Coronary artery (tissue), 2 donors: ENCODE results near the gene PNKD.

Experiments used
- DNase-seq: peaks from one replicate; pipeline ENCODE4 v3.0.0-alpha.2; 2017; ENCODE audit warnings: low spot score
- H3K27ac ChIP-seq, 2 donors: fragments of 200-600 bp; sonication (generic); one replicate each; pipeline ENCODE4 v1.5.1; 2016 to 2019
- H3K4me3 ChIP-seq: fragments of 200-600 bp; sonication (generic); 2 replicates; pipeline ENCODE4 v1.5.1; 2016; ENCODE audit warnings: mild to moderate bottlenecking, moderate library complexity
- TF ChIP-seq, protein P1 (sequence below): fragments of 200-600 bp; sonication (generic); IDR thresholded peaks from one replicate; pipeline ENCODE4 v1.5.1; 2019; ENCODE audit warnings: antibody characterized with exemption

PNKD gene

DNA sequence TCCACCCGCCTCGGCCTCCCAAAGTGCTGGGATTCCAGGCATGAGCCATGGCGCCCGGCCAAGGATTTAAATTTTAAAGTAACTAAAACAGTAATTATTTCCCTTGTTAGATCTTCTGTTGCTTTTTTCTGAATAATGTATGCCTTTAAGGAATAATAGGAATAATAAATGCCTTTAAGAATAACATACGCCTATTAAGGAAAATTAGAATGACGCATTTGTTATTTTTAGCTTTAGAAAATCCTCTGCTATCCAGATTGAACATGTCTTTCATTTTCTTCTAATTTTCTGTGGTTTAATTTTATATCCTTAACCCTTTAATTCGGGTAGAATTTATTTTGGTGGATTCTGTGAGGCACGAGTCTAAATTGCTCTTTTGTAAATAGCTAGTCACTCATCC lies 45.1 kb downstream of the PNKD start:
- Histone ChIP-seq H3K27ac (no peak overlapping the region), H3K4me3 (no peak overlapping the region)
- TF ChIP-seq, protein P1, sequence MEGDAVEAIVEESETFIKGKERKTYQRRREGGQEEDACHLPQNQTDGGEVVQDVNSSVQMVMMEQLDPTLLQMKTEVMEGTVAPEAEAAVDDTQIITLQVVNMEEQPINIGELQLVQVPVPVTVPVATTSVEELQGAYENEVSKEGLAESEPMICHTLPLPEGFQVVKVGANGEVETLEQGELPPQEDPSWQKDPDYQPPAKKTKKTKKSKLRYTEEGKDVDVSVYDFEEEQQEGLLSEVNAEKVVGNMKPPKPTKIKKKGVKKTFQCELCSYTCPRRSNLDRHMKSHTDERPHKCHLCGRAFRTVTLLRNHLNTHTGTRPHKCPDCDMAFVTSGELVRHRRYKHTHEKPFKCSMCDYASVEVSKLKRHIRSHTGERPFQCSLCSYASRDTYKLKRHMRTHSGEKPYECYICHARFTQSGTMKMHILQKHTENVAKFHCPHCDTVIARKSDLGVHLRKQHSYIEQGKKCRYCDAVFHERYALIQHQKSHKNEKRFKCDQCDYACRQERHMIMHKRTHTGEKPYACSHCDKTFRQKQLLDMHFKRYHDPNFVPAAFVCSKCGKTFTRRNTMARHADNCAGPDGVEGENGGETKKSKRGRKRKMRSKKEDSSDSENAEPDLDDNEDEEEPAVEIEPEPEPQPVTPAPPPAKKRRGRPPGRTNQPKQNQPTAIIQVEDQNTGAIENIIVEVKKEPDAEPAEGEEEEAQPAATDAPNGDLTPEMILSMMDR = no peak
- DNase-seq = no peak

DNA sequence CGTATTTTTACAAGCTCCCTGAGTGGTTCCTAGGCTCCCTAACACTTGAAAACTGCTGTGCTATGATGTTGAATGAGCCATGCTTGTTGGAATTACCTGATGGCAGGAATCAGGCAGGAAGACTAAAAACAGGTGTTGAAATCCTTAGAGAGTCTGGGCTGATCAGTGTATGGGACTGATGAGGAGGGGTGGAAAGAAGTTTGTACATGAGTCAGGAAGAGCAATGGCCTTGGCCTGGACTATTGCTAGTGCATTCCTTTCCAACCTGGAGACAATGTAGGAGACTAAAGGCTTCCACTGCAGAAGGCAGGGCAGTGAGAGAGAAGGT lies 46.9 kb downstream of the PNKD start:
- TF ChIP-seq, protein P1 = no peak
- H3K4me3 ChIP-seq = no peak overlapping the region
- no peak for DNase-seq
- no peak overlapping the region for H3K27ac ChIP-seq

DNA sequence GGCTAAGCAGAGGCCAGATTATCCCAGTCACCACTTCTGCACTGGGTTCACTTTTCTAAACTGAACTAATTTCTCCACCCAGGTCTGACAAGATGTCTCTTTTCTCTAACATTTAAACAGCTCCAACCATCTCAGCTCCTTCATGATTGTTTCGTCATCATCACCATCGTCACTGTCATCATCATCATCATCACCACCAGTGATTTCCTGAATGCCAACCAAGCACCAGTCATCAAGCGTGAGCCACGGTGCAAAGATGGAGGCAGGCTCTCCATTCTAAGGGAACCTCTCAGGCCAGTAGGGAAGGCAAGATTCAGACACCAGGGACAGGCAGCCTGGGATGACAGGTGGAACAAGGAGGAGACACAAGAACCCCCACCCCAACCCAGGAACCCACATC lies 47.5 kb downstream of the PNKD start:
- Histone ChIP-seq H3K27ac (no peak overlapping the region), H3K4me3 (no peak overlapping the region)
- no peak for DNase-seq
- TF ChIP-seq, protein P1 = no peak

DNA sequence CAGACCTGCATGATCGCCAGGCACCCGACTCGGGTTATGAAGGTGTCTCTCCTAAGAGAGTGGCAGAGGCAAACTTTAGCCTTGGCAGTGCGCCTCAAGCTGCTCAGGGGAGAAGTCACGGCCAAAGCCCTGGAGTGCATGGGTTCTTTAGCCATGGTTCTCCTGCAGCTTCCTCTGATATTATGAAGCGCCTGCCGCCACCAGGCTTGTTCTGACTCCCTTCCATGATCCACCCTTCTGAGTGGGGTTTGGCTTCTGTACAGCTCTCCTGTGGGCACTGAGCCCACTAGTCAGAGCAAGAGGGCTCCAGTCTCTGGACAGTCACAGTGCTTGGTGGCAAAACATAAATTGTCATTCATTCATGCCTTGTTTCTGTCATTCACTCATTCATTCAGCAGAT lies 47.9 kb downstream of the PNKD start:
- H3K4me3 ChIP-seq = no peak overlapping the region
- TF ChIP-seq, protein P1 = no peak
- DNase-seq = no peak
- H3K27ac ChIP-seq = no peak overlapping the region

DNA sequence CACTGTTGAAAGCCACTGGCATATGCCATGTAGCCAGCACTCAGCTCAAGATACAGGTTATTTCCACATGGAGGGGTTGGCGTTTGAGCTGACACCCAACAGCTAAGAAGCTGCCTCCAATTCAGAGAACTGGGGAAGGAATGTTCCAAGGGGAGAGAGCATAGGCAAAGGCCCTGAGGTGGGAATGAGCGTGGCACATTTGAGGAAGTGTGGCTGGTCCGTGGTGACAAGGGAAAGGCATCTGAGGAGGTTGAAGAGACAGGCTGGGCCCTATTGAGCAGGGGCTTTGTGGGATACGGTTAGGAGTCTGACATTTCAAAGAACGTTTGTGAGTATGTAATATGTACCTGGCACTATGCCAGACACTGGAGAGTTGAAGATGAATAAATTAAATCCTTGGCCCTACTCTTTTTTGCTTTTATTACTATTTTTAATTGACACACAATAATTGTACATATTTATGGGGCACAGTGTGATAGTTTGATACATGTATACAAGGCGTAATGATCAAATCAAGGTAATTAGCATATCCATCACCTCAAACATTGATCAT lies 49.6 kb downstream of the PNKD start:
- no peak for DNase-seq
- TF ChIP-seq, protein P1 = no peak
- Histone ChIP-seq H3K4me3 (no peak overlapping the region), H3K27ac (no peak overlapping the region)

DNA sequence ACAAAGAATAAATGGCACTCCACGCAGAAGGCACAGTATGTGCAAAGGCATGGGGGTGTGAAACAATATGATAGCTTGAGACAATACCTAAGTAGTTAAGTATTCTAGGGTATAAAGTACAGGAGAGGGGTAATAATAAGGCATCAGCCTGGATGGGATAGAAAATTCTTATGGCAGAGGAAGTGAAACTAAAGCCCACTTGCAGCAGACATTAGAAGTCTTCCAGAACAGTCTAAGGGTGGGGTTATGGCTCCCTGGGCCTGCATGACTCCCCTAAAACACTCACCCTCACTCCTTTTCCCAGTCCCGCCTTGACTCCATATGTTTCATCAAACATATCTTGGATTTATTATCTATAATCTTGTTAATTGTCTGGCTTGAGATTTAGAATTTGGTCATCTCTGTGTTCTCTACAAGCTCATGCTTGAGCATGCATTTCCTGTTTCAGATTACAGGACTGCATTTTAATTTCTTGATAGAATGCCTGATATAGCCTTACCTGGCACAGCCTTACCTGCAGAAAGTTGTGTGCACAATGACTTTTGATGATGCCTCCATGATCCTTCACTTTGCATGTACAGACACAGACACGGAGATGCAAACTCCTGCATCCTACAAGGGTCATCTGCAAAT lies 50.5 kb downstream of the PNKD start:
- no peak for DNase-seq
- Histone ChIP-seq H3K27ac (no peak overlapping the region), H3K4me3 (no peak overlapping the region)
- TF ChIP-seq, protein P1 = no peak

DNA sequence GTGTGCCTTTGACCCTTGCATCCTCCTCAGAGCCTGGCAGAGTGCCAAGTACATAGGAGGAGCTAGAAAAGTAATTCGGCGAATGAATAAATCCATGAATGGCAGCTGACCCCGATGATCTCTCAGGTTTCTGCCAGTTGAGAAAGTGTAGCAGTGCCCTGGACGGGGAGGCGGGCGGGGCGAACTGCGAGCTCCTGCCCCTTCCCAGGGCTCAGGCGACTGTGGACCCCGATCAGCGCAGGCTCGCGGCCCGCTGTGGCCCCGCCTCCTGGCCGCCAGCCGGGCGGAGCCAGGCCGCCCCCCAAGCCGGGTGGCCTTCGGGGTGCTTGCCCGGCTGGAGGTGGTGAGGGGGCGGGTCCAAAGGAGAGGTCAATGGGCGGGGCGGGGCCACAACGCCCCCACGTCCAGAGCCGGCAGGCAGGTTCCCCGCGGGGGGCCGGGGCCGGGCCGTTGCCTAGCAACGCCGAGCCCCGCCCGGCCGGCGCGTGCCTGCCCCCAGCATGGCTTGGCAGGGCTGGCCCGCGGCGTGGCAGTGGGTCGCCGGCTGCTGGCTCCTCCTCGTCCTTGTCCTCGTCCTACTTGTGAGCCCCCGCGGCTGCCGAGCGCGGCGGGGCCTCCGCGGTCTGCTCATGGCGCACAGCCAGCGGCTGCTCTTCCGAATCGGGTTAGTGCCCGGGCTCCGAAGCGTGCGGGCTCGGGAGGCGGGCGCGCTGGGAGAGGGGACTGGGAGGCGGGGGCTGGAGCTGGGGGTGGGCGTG lies 52.6 kb downstream of the PNKD start:
- peak overlapping the region; percentile 61 to 79 for H3K27ac ChIP-seq
- no peak for DNase-seq

More for the DNA sequence above, 52.6 kb downstream of the PNKD start:
- TF ChIP-seq, protein P1 = no peak
- peak overlapping the region; percentile 97 for H3K4me3 ChIP-seq
